HG03103 (cell line): ENCODE results near the gene UBE2Q1.

Experiments
- ATAC-seq: cut with Tn5 transposase; IDR thresholded peaks from one replicate; pipeline ENCODE4 v1.9.1; 2021; ENCODE audit warnings: low read depth; ENCODE audit not compliant: unreplicated experiment

The UBE2Q1 gene

GRCh38 chr1:154514066-154514553 lies 44.4 kb downstream of the UBE2Q1 start:
- ATAC-seq: no peak

DNA sequence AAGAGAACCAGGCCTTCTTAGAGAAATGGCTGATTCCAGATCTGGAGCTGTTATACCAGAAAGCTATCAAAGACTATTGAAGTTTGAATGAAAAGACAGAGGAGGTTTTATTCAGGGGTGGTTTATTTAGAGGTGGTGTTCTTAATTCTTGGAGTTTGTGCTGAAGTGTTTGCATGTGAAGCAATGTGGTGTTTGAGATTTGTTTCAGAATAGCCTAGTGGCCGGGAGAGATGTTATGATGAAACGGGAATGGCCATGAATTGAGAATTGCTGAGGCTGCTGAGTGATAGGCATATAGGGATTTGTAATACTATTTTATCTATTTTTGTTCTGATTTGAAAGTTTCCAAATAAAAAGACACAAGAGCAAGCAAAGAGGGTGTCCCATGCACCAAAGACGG lies 45.7 kb downstream of the UBE2Q1 start:
- no peak for ATAC-seq

DNA sequence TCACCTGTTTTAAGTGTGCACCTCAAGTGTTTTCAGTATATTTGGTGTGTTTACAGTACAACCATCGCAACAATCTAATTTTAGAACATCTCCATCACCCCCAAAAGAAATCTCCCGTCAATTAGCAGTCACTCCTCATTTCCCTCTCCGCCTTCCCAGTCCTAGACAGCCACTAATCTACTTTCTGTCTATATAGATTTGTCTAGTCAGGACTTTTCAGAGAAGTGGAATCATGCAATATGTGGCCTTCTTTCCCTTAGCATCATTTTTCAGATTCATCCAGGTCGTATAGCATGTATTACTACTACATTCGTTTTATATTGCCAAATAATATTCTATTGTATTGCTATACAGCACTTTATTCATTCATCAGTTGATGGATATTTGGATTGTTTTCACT lies 54.6 kb downstream of the UBE2Q1 start:
- ATAC-seq: no peak

DNA sequence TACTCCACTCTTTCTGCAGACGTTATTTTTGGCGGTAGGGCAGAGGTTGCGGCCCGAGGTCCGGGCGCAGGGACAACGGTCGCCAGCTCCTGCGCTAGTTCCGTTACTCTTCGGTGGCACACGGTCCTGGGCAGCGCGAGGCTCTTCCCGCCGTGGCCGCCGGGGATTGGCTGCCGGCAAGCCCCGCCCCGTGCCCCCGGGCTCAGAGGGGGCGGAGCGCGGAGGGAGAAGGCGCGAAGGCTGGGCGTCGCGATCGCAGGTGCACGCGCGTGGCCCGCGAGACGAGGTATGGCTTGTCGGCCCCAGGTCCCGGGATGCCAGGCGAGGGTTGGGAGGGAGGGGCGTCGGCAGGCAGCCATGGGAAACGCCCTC lies 55.7 kb downstream of the UBE2Q1 start:
- no peak for ATAC-seq

DNA sequence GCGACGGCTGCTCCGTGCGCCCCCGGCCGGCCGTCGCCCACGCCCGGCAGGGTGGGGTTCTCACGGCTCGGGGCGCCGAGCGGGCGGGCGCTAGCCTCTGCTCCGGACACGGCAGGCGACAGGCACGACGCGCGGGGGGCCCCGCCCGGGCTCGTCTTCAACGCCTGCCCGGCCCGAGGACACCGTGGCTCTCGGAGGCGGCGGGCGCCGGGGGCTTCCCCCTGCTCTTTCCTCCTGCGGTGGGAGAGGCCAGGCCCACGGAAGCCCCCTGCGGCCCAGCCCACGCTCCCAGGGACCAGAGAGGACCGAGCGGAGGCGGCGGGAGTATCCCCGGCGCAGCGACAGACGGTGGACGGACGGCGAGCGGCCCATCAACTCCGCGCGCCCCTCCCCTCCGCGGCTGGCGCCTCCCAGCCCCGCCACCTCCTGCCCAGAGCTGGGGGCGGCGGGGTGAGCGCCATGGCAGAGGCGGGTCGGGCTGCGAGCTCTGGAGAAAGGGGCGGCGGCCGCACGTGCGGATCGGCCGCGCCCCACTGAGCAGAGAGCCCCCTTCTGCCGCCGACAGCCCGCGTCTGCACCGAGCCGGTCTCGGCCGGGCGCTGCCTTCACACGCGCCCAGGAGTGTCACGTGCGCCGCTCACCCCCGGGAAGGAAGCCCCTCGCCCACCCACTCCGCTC lies 56.3 kb downstream of the UBE2Q1 start, which contains the start of the genes SHE and TDRD10:
TSS of gene SHE (minus strand) at position 347 of the 678 bp plus-strand sequence. CDS start 386 bp downstream, outside the sequence.
TSS of gene TDRD10 (plus strand) at position 154 of the 678 bp plus-strand sequence. CDS start 4,685 bp downstream, outside the sequence.
- no peak for ATAC-seq

GRCh38 chr1:154501423-154502065 lies 56.9 kb downstream of the UBE2Q1 start:
- no peak for ATAC-seq

GRCh38 chr1:154500533-154500932 lies 57.9 kb downstream of the UBE2Q1 start:
- ATAC-seq: no peak

DNA sequence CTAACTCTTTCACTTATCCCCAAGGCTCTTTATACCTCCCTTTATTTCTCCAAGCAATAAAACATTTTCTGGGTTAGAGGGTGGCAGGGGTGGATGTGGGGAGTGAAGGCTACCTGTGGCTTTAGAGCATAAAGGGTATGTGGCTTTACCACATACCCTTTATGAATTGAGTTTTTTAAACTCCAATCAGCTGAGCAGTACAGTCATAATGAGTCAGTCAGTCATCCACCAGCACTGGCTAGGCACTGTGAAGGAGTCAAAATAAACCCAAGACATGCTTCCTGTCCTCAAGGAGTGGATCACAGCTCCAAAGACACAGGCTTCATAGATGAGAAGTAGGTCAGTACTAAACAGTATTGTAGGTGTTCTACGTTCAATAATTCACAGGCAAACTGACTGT lies 59.0 kb downstream of the UBE2Q1 start:
- no peak for ATAC-seq
